ENCODE measurements around the gene EED.

DNA sequence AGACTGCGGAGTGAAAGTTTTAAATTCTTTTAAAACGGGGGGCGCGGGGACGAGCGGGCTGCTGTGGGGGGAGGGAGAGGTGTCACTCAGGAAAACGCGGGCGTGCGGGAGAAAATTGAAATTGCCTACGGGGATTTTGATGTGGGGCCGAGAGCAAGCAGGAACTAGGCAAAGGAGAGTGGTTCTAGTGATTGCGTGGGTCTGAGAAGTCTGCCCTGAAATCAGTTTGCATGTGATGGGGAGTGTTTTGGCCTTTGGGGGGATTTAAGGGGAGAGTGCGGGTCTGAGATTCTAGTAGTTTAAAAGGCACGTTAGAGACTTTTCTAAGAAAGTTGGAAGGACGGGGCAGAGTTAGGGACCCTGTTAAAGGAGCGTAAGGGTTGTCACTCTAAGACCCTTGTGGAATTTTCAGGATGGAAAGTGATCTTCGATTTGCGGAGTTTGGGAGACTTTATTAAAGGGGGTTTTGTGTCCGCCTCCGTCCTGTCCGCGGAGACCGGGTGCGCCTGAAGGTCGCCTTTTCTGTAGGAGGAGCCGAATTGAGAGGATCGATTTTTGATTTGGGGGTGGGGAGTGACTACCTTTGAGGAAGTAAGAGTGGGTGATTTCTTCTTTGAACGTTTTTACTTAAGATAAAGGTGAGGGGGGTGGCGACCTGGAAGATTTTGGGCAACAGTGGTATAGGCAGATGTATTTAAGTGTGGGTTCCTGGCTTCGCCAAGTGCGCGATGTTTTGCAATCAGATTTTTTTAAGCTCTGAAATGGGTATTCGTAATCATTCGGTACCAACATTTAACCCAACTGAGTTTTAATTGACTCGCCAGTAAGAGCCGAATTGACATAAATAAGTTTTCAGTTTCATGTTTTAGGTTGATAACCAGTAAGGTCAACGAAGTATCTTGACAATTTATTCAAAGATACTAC lies 1.1 kb downstream of the EED start:
- TF ChIP-seq, protein P1, sequence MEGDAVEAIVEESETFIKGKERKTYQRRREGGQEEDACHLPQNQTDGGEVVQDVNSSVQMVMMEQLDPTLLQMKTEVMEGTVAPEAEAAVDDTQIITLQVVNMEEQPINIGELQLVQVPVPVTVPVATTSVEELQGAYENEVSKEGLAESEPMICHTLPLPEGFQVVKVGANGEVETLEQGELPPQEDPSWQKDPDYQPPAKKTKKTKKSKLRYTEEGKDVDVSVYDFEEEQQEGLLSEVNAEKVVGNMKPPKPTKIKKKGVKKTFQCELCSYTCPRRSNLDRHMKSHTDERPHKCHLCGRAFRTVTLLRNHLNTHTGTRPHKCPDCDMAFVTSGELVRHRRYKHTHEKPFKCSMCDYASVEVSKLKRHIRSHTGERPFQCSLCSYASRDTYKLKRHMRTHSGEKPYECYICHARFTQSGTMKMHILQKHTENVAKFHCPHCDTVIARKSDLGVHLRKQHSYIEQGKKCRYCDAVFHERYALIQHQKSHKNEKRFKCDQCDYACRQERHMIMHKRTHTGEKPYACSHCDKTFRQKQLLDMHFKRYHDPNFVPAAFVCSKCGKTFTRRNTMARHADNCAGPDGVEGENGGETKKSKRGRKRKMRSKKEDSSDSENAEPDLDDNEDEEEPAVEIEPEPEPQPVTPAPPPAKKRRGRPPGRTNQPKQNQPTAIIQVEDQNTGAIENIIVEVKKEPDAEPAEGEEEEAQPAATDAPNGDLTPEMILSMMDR (IDR thresholded peaks at IDR 0.05), result no peak
- TF ChIP-seq POLR2A (IDR thresholded peaks at IDR 0.05), result no peak
